ENCODE results near the gene RPS3.

Gene RPS3

GRCh38 chr11:75413864-75414263 is 14.5 kb downstream of the RPS3 start:
- in situ Hi-C loops (cut with MboI; ENCODE audit: low pct_unique_long_range_greater_than_20kb, low sequenced_read_pairs, unreplicated experiment) = no loop called here
- DNase-seq (ENCODE audit: low spot score) = no peak
- TF ChIP-seq CTCF (IDR thresholded peaks at IDR 0.05; ENCODE audit: extremely low read depth, insufficient read depth, missing control alignments) = no peak

- DNase-seq (ENCODE audit: low spot score) = no peak
- in situ Hi-C loops (cut with MboI; ENCODE audit: low pct_unique_long_range_greater_than_20kb, low sequenced_read_pairs, unreplicated experiment) = no loop called here
- no peak for TF ChIP-seq CTCF (IDR thresholded peaks at IDR 0.05; ENCODE audit: extremely low read depth, insufficient read depth, missing control alignments)
Observed at GRCh38 chr11:75420224-75421034, 21.1 kb downstream of the RPS3 start.

GRCh38 chr11:75421035-75421602 is 21.8 kb downstream of the RPS3 start:
- TF ChIP-seq CTCF (IDR thresholded peaks at IDR 0.05; ENCODE audit: extremely low read depth, insufficient read depth, missing control alignments) = no peak
- no peak for DNase-seq (ENCODE audit: low spot score)
- in situ Hi-C loops (cut with MboI; ENCODE audit: low pct_unique_long_range_greater_than_20kb, low sequenced_read_pairs, unreplicated experiment) = no loop called here

- no peak for DNase-seq (ENCODE audit: low spot score)
- no peak for TF ChIP-seq CTCF (IDR thresholded peaks at IDR 0.05; ENCODE audit: extremely low read depth, insufficient read depth, missing control alignments)
- in situ Hi-C loops (cut with MboI; ENCODE audit: low pct_unique_long_range_greater_than_20kb, low sequenced_read_pairs, unreplicated experiment) = no loop called here
Observed at GRCh38 chr11:75421902-75422247, 22.6 kb downstream of the RPS3 start.

- no peak for TF ChIP-seq CTCF (IDR thresholded peaks at IDR 0.05; ENCODE audit: extremely low read depth, insufficient read depth, missing control alignments)
- in situ Hi-C loops (cut with MboI; ENCODE audit: low pct_unique_long_range_greater_than_20kb, low sequenced_read_pairs, unreplicated experiment) = no loop called here
- no peak for DNase-seq (ENCODE audit: low spot score)
Observed at GRCh38 chr11:75422248-75423231, 23.2 kb downstream of the RPS3 start.

GRCh38 chr11:75423721-75424120 is 24.4 kb downstream of the RPS3 start:
- in situ Hi-C loops (cut with MboI; ENCODE audit: low pct_unique_long_range_greater_than_20kb, low sequenced_read_pairs, unreplicated experiment) = no loop called here
- TF ChIP-seq CTCF (IDR thresholded peaks at IDR 0.05; ENCODE audit: extremely low read depth, insufficient read depth, missing control alignments) = no peak
- DNase-seq (ENCODE audit: low spot score) = no peak
